B cell (primary cell): ENCODE results near the gene NPAS3. TPM values are rescaled to one million over a fixed set of nuclear protein-coding genes. Genes with fewer than 3 reads are reported as not detected.

ENCODE experiments used
- ATAC-seq: fragments of 200-7000 bp; cut with Tn5 transposase; one replicate; pipeline ENCODE4 v1.10.0; 2021; ENCODE audit warnings: low read depth, mild to moderate bottlenecking, moderate number of reproducible peaks, moderate library complexity
- CTCF ChIA-PET: fragments of 350-600 bp; sonication (Branson Sonifier 250); formaldehyde crosslinking; loops from one replicate; lab custom pipeline; 2021; ENCODE audit warnings: antibody characterized with exemption, inconsistent platforms; lab: Charles Lee
- POLR2A ChIA-PET: fragments of 350-600 bp; sonication (Branson Sonifier 250); formaldehyde crosslinking; loops from one replicate; lab custom pipeline; 2021; ENCODE audit warnings: antibody characterized with exemption; lab: Charles Lee
- DNase-seq: peaks from one replicate; pipeline ENCODE4 v3.0.0; 2013
- H2AFZ ChIP-seq: 2 replicates; pipeline ENCODE4 v1.6.1; 2012; ENCODE audit warnings: mild to moderate bottlenecking, low read depth, low read length; ENCODE audit not compliant: insufficient read depth, poor library complexity, severe bottlenecking
- H3K27ac ChIP-seq, 2 donors: 1 replicate in 1 of 2; 2 replicates in 1 of 2; pipeline ENCODE4 v1.5.1; 2012 to 2013; ENCODE audit warnings: low read length in 2 of 2, mild to moderate bottlenecking in 2 of 2, moderate library complexity in 1 of 2
- H3K27me3 ChIP-seq, 4 experiments: fragments of 200-600 bp in 1 of 4; sonication (generic) in 1 of 4; replicated peaks in 1 of 4; 1 replicate in 2 of 4; 2 replicates in 2 of 4; pipeline versions ENCODE4 v1.6.1 to v1.7.0; 2013 to 2016; ENCODE audit warnings: low read length in 3 of 4, mild to moderate bottlenecking in 2 of 4, mixed read lengths in 1 of 4, moderate library complexity in 1 of 4; ENCODE audit not compliant: insufficient read depth in 4 of 4, control insufficient read depth in 3 of 4; ENCODE audit errors: control extremely low read depth in 1 of 4
- H3K36me3 ChIP-seq, 2 experiments: replicated peaks in 1 of 2; 1 replicate in 1 of 2; 2 replicates in 1 of 2; pipeline versions ENCODE4 v1.6.1 to v1.7.1; 2013; ENCODE audit warnings: low read length in 1 of 2; ENCODE audit not compliant: insufficient read depth in 2 of 2, control insufficient read depth in 1 of 2; ENCODE audit errors: control extremely low read depth in 1 of 2, extremely low read depth in 1 of 2
- H3K4me1 ChIP-seq, 2 donors: fragments of 200-600 bp in 1 of 2; sonication (generic) in 1 of 2; 1 replicate in 1 of 2; 2 replicates in 1 of 2; pipeline versions ENCODE4 v1.5.1 to v1.6.1; 2013 to 2017; ENCODE audit warnings: low read length in 2 of 2; ENCODE audit not compliant: control insufficient read depth in 2 of 2, insufficient read depth in 2 of 2
- H3K4me2 ChIP-seq: replicated peaks from 2 replicates; pipeline ENCODE3; 2012; ENCODE audit warnings: mild to moderate bottlenecking, low read depth, low read length; ENCODE audit not compliant: poor library complexity, severe bottlenecking
- H3K4me3 ChIP-seq, 5 experiments: fragments of 200-600 bp in 1 of 5; sonication (generic) in 1 of 5; 1 replicate in 3 of 5; 2 replicates in 2 of 5; pipeline versions ENCODE4 v1.5.1 to v1.7.0; 2011 to 2016; ENCODE audit warnings: low read length in 4 of 5, mild to moderate bottlenecking in 4 of 5, low read depth in 2 of 5, control low read depth in 1 of 5, moderate library complexity in 1 of 5; ENCODE audit not compliant: insufficient read depth in 1 of 5; ENCODE audit errors: control extremely low read depth in 1 of 5, extremely low read depth in 1 of 5
- H3K79me2 ChIP-seq: fragments of 200-600 bp; sonication (generic); one replicate; pipeline ENCODE4 v1.6.0; 2016; ENCODE audit warnings: low read length; ENCODE audit not compliant: control insufficient read depth, insufficient read depth
- H3K9ac ChIP-seq: fragments of 200-600 bp; sonication (generic); 2 replicates; pipeline ENCODE4 v1.6.1; 2017; ENCODE audit warnings: mild to moderate bottlenecking, low read length, moderate library complexity
- H3K9me3 ChIP-seq, 3 donors: one replicate each; pipeline versions ENCODE4 v1.6.1 to v1.7.1; 2013; ENCODE audit warnings: low read length in 2 of 3; ENCODE audit not compliant: control insufficient read depth in 2 of 3, insufficient read depth in 1 of 3; ENCODE audit errors: control extremely low read depth in 1 of 3
- H4K20me1 ChIP-seq: 2 replicates; pipeline ENCODE4 v1.6.0; 2012; ENCODE audit warnings: mild to moderate bottlenecking, low read length; ENCODE audit not compliant: insufficient read depth, control insufficient read depth, poor library complexity, severe bottlenecking
- H3K27ac Mint-ChIP-seq: one replicate; pipeline ENCODE4 v1.8.0; 2021; ENCODE audit warnings: mixed read lengths
- H3K27me3 Mint-ChIP-seq: one replicate; pipeline ENCODE4 v1.8.0; 2021; ENCODE audit warnings: mixed read lengths
- H3K4me1 Mint-ChIP-seq: one replicate; pipeline ENCODE4 v1.8.0; 2021; ENCODE audit warnings: mixed read lengths
- H3K4me3 Mint-ChIP-seq: one replicate; pipeline ENCODE4 v1.8.0; 2021; ENCODE audit warnings: mixed read lengths
- H3K9me3 Mint-ChIP-seq: one replicate; pipeline ENCODE4 v1.8.0; 2022; ENCODE audit warnings: mixed read lengths; ENCODE audit not compliant: insufficient read depth
- CTCF ChIP-seq: fragments of 200-600 bp; IDR thresholded peaks from one replicate; pipeline ENCODE4 v1.8.0; 2022; ENCODE audit warnings: antibody characterized with exemption, mild to moderate bottlenecking
- EZH2 ChIP-seq: IDR thresholded peaks from 2 replicates; pipeline ENCODE4 v1.6.1; 2012; ENCODE audit warnings: borderline replicate concordance, low read depth, mild to moderate bottlenecking, moderate library complexity, low read length; ENCODE audit not compliant: insufficient read depth, poor library complexity, severe bottlenecking
- WGBS: methylation state at CpG from one replicate; pipeline ENCODE4 v1.1.5; 2013; ENCODE audit warnings: missing lambda C conversion rate; ENCODE audit not compliant: insufficient coverage; 5-methylcytosine and 5-hydroxymethylcytosine counted together
- intact Hi-C: fragments of 100-400 bp; cut with micrococcal nuclease; formaldehyde crosslinking; loops from one replicate; pipeline ENCODE4 v1.10.0; 2022
- polyA plus RNA-seq: library from polyadenylated mRNA; depleted of rRNA; stranded (reverse); fragments of >200 nt; gene quantifications from 2 replicates; pipeline ENCODE4 v1.2.3, GENCODE V29; 2012
- total RNA-seq, 2 donors: library from RNA; stranded (reverse); fragments of 120-200 nt in 1 of 2; gene quantifications; 1 replicate in 1 of 2; 2 replicates in 1 of 2; pipeline versions ENCODE4 v1.2.3 to v1.2.4, GENCODE V29; 2013 to 2022

Gene NPAS3
- total and polyA plus RNA-seq, 2 donors (not counting 1 experiment from before 2014, with no cell fraction given), result not detected

- Mint-ChIP-seq H3K9me3 (no peaks in the 10 kb centered on the region), H3K27me3 (no peaks in the 10 kb centered on the region), H3K4me3 (no peak overlapping the region), H3K4me1 (no peaks in the 10 kb centered on the region), H3K27ac (no peak overlapping the region)
- no peak for TF ChIP-seq CTCF
- TF ChIP-seq EZH2, result no peak
- Histone ChIP-seq H3K79me2 (no peaks in the 10 kb centered on the region), H3K27ac (no peak overlapping the region), H4K20me1 (no peaks in the 10 kb centered on the region), H2AFZ (no peak overlapping the region), H3K4me3 (no peak overlapping the region), H3K9me3 (no peaks in the 10 kb centered on the region), H3K36me3 (no peaks in the 10 kb centered on the region), H3K27me3 (no peaks in the 10 kb centered on the region), H3K4me1 (no peaks in the 10 kb centered on the region), H3K9ac (no peak overlapping the region), H3K4me2 (no peak overlapping the region)
- WGBS, result no CpG with 5 or more reads among the region's 3 CpGs
- CTCF ChIA-PET, result no interaction called here
- no peak for ATAC-seq
- no peak for DNase-seq
- intact Hi-C loops, result no loop called here
- POLR2A ChIA-PET, result no interaction called here
Measured at GRCh38 chr14:33120341-33120740, 181.7 kb downstream of the NPAS3 start.

GRCh38 chr14:33120966-33121365 lies 182.3 kb downstream of the NPAS3 start:
- intact Hi-C loops, result no loop called here
- no peak overlapping the region for H3K27ac Mint-ChIP-seq
- no peaks in the 10 kb centered on the region for H3K9me3 Mint-ChIP-seq
- TF ChIP-seq EZH2 (no peak), CTCF (no peak)
- H3K36me3 ChIP-seq, result no peaks in the 10 kb centered on the region
- no peak overlapping the region for H3K9ac ChIP-seq
- H3K27me3 ChIP-seq, result no peaks in the 10 kb centered on the region
- no peaks in the 10 kb centered on the region for H3K9me3 ChIP-seq
- ATAC-seq, result no peak
- H3K4me3 Mint-ChIP-seq, result no peak overlapping the region
- H3K4me3 ChIP-seq, result no peak overlapping the region
- no peaks in the 10 kb centered on the region for H4K20me1 ChIP-seq
- CTCF ChIA-PET, result no interaction called here
- H3K27me3 Mint-ChIP-seq, result no peaks in the 10 kb centered on the region
- no peak for DNase-seq
- H3K4me2 ChIP-seq, result no peak overlapping the region
- no peaks in the 10 kb centered on the region for H3K79me2 ChIP-seq
- no peak overlapping the region for H2AFZ ChIP-seq
- 81% methylated on average over 2 of the region's 4 CpGs for WGBS
- H3K27ac ChIP-seq, result no peak overlapping the region
- POLR2A ChIA-PET, result no interaction called here
- H3K4me1 ChIP-seq, result no peaks in the 10 kb centered on the region
- no peaks in the 10 kb centered on the region for H3K4me1 Mint-ChIP-seq
